Sigmoid colon (tissue), 7 donors: ENCODE data around the gene HSPA1L. TPM values are rescaled to one million over a fixed set of nuclear protein-coding genes. Genes with fewer than 3 reads are reported as not detected.
A peak's percentile ranks its signal among the peaks of the same experiment; 100 is the strongest.
"Not testable (repeated sequence)": the region's sequence is repeated elsewhere in the genome, so short reads cannot be mapped to it uniquely, and the experiment has no call there.

Source experiments
- DNase-seq: peaks from one replicate; pipeline ENCODE4 v3.0.0-alpha.2; 2019
- H3K27ac ChIP-seq, 4 donors: fragments of 200-600 bp; sonication (generic); one replicate each; pipeline ENCODE4 v1.5.1; 2016 to 2019; ENCODE audit warnings: mild to moderate bottlenecking in 1 of 4
- H3K27me3 ChIP-seq, 3 donors: fragments of 200-600 bp; sonication (generic); one replicate each; pipeline ENCODE4 v1.5.1; 2019; ENCODE audit warnings: mild to moderate bottlenecking in 1 of 3
- H3K36me3 ChIP-seq, 4 donors: fragments of 200-600 bp; sonication (generic); one replicate each; pipeline ENCODE4 v1.5.1; 2016 to 2019
- H3K4me1 ChIP-seq, 4 donors: fragments of 200-600 bp; sonication (generic); one replicate each; pipeline ENCODE4 v1.5.1; 2017 to 2019
- H3K4me3 ChIP-seq, 4 donors: fragments of 200-600 bp; sonication (generic); one replicate each; pipeline ENCODE4 v1.5.1; 2017 to 2019; ENCODE audit warnings: mild to moderate bottlenecking in 2 of 4, moderate library complexity in 1 of 4
- H3K9me3 ChIP-seq, 4 donors: fragments of 200-600 bp in 3 of 4; sonication (generic) in 3 of 4; one replicate each; pipeline versions ENCODE4 v1.5.1 to v1.6.1; 2013 to 2019
- EP300 ChIP-seq, 4 donors: sonication (generic); formaldehyde crosslinking; IDR thresholded peaks; one replicate each; pipeline ENCODE4 v1.6.1; 2017; ENCODE audit warnings: antibody characterized with exemption in 4 of 4
- POLR2A ChIP-seq, 2 donors: fragments of 450-650 bp; IDR thresholded peaks; one replicate each; pipeline ENCODE4 v1.6.1; 2016; ENCODE audit warnings: antibody characterized with exemption in 2 of 2, mild to moderate bottlenecking in 2 of 2, moderate library complexity in 2 of 2
- POLR2AphosphoS5 ChIP-seq, 4 donors: sonication (generic); formaldehyde crosslinking; IDR thresholded peaks; one replicate each; pipeline ENCODE4 v1.6.1; 2017; ENCODE audit warnings: antibody characterized with exemption in 4 of 4
- WGBS, 2 donors: extraction: QIAGEN DNeasy Blood & Tissue Kit; methylation state at CpG; one replicate each; pipeline ENCODE4 v1.1.7; 2013; 5-methylcytosine and 5-hydroxymethylcytosine counted together
- intact Hi-C: fragments of 100-400 bp; cut with DNase I; formaldehyde crosslinking; loops from one replicate; pipeline ENCODE4 v1.15.1; 2023
- polyA plus RNA-seq, 3 donors: library from polyadenylated mRNA; stranded (reverse); fragments of 200-250 nt; gene quantifications; one replicate each; pipeline ENCODE4 v1.2.3, GENCODE V29; 2013
- total RNA-seq, 4 donors: library from RNA; depleted of rRNA; stranded (reverse); fragments of >200 nt; gene quantifications; one replicate each; pipeline ENCODE4 v1.1.0, GENCODE V29; 2016
- TF ChIP-seq, protein P1 (sequence below), 4 experiments: fragments of 450-650 bp in 3 of 4; fragments of 200-600 bp in 1 of 4; IDR thresholded peaks; one replicate each; pipeline ENCODE4 v1.5.1; 2016 to 2019; ENCODE audit warnings: antibody characterized with exemption in 4 of 4, mild to moderate bottlenecking in 3 of 4, moderate library complexity in 2 of 4
- donor health status: healthy with polysubstance abuse.
- donor health status: Bipolar disorder and iron deficiency.
- donor health status: healthy.

The HSPA1L gene
- total and polyA plus RNA-seq, 7 donors = 0.23 to 2.3 (median 1.2) TPM

DNA sequence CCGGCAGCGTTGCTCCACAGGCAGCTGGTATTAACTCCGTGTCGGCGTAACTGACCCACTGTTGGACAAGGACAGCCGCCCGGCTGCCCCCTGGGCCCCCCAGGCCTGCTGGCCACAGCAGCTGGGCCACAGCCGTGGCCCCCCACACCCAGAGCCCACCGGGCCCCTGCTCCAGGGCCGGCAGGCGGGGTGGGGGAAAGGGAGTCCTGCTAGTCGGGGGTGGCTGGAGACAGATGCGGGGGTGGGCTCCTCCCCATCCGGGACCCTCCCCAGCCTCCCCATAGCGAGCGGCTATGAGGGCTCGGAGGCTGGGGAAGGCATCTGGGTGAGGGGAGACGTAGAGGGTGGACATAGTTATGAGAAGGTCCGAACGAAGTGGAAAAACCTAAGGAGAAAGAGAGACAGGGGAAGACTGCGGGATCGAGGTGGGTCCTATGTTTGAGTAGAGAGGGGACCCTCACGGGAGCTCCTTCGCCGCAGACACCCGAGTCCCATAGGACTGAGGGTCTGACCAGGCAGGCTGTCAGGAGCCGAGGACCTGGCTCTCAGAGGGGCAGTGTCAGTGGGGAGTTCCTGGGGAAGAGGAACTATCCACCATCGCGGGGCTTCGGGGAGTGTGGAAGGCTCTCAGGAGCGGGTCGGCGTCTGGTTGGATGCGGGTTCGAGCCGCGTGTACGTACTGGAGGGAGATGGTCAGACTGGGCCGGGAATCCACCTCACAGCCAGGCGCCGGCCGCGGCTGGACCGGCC lies 20.0 kb downstream of the HSPA1L start:
- H3K27ac ChIP-seq = peak overlapping the region; percentile 90 to 94 (median 91)
- peak overlapping the region; percentile 80 to 97 (median 90) for H3K4me3 ChIP-seq
- TF ChIP-seq, protein P1, sequence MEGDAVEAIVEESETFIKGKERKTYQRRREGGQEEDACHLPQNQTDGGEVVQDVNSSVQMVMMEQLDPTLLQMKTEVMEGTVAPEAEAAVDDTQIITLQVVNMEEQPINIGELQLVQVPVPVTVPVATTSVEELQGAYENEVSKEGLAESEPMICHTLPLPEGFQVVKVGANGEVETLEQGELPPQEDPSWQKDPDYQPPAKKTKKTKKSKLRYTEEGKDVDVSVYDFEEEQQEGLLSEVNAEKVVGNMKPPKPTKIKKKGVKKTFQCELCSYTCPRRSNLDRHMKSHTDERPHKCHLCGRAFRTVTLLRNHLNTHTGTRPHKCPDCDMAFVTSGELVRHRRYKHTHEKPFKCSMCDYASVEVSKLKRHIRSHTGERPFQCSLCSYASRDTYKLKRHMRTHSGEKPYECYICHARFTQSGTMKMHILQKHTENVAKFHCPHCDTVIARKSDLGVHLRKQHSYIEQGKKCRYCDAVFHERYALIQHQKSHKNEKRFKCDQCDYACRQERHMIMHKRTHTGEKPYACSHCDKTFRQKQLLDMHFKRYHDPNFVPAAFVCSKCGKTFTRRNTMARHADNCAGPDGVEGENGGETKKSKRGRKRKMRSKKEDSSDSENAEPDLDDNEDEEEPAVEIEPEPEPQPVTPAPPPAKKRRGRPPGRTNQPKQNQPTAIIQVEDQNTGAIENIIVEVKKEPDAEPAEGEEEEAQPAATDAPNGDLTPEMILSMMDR (IDR thresholded peaks at IDR 0.05) = no peak
- TF ChIP-seq POLR2AphosphoS5 (IDR thresholded peaks at IDR 0.05) = no peak
- no peak for TF ChIP-seq EP300 (IDR thresholded peaks at IDR 0.05)
- TF ChIP-seq POLR2A (IDR thresholded peaks at IDR 0.05) = no peak
- H3K27me3 ChIP-seq = no peaks in the 10 kb centered on the region
- intact Hi-C loops = loop anchor here (2.0 to 5.0 kb wide), 2 partner anchors 54 to 88 kb away; partner anchors contain the start of genes LY6G6F and MSH5
- peaks cover 0 to 35% (median 2%) of the 10 kb centered on the region in 4 donors for H3K36me3 ChIP-seq
- H3K4me1 ChIP-seq = peaks cover 0 to 22% (median 17%) of the 10 kb centered on the region in 4 donors
- WGBS, 2 donors = 1% methylated on average over 44 of the region's 44 CpGs
- DNase-seq = no peak
- no peaks in the 10 kb centered on the region for H3K9me3 ChIP-seq

DNA sequence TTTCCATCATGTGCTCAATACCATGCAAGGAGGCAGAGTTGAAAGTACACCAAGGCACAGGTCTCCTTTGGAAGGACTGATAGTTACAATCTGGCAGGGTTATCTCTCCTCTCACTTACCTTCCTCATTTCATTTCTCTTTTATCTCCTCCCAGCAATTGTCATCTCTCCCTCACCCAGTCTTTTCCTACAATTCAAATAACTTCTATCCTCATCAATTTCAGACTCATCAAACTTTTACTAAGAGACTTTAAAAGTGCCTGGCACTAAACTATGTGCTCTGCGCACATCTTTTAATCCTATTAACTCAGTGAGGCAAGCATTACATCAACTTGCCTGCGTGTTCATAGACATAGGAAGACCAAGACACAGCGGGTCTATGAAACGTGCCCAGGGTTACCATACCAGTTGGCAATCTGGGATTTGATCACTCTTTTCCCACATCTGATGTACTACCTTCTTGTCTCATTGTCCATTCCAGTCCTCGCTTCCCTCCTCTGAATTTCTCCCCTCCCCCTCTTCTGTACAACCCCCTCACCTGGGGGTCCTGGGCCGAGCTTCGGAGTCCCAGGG lies 20.7 kb downstream of the HSPA1L start:
- Histone ChIP-seq H3K27me3 (no peaks in the 10 kb centered on the region), H3K27ac (peak overlapping the region; percentile 90 to 94 (median 91)), H3K4me1 (peaks cover 0 to 22% (median 17%) of the 10 kb centered on the region in 4 donors), H3K9me3 (no peaks in the 10 kb centered on the region), H3K36me3 (peaks cover 0 to 42% (median 2%) of the 10 kb centered on the region in 4 donors), H3K4me3 (peak overlapping the region; percentile 80 to 97 (median 90))
- intact Hi-C loops = loop anchor here (2.0 to 5.0 kb wide), 2 partner anchors 54 to 87 kb away; partner anchors contain the start of genes LY6G6F and MSH5
- TF ChIP-seq EP300 (IDR thresholded peaks at IDR 0.05) (no peak), POLR2A (IDR thresholded peaks at IDR 0.05) (no peak), POLR2AphosphoS5 (IDR thresholded peaks at IDR 0.05) (no peak)
- TF ChIP-seq, protein P1 (IDR thresholded peaks at IDR 0.05) = no peak
- WGBS, 2 donors = 4 to 16% methylated on average over 7 of the region's 7 CpGs
- no peak for DNase-seq

DNA sequence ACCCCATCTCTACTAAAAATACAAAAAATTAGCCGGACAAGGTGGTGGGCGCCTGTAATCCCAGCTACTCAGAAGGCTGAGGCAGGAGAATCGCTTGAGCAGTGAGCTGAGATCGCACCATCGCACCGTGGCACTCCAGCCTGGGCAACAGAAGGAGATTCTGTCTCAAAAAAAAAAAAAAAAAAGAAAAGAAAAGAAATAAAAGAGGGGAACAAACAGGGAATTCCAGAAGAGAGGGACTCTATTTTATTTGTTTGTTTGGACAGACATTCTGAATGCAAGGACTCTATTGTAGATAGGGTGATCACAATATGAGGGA lies 21.2 kb downstream of the HSPA1L start:
- not testable (repeated sequence) for H3K9me3 ChIP-seq, H3K4me3 ChIP-seq, DNase-seq, H3K27me3 ChIP-seq
- 93 to 94% methylated on average over 6 of the region's 6 CpGs for WGBS, 2 donors
- peaks cover 0 to 22% (median 17%) of the 10 kb centered on the region in 4 donors for H3K4me1 ChIP-seq
- H3K36me3 ChIP-seq = peaks cover 0 to 45% (median 2%) of the 10 kb centered on the region in 4 donors
- intact Hi-C loops = loop anchor here (2.0 to 5.0 kb wide), 2 partner anchors 53 to 87 kb away; partner anchors contain the start of genes LY6G6F and MSH5
- peak overlapping the region; percentile 90 to 94 (median 91) for H3K27ac ChIP-seq

DNA sequence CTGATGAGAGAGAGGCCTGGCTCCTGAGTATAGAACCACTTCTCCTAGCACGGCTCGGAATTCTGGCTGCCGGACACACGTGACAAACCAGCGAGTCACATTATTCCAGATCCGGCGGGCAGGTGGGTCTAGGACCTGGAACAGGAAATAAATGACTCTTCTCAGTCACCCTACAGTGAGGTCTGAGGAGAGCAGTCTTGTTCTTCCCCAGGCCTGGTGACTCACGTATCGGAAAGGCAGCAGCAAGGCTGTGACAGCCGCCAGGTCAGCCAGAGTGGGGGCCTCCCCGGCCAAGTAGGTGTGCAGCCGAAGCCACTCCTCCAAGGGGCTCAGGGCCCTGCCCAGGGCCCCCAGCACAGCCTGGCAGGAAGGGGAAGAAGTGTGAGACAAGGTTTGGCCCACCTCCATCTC lies 22.3 kb downstream of the HSPA1L start:
- intact Hi-C loops = loop anchor here (5.0 kb wide), 1 partner anchor 85 kb away; the partner anchor contains the start of gene LY6G6F
- peaks cover 0 to 22% (median 17%) of the 10 kb centered on the region in 4 donors for H3K4me1 ChIP-seq
- H3K4me3 ChIP-seq = no peak overlapping the region
- peak overlapping the region in 1 of 4 donors; percentile 13 for H3K27ac ChIP-seq
- H3K36me3 ChIP-seq = peaks cover 0 to 44% (median 2%) of the 10 kb centered on the region in 4 donors
- WGBS, 2 donors = 83 to 90% methylated on average over 12 of the region's 12 CpGs
- TF ChIP-seq, protein P1 (IDR thresholded peaks at IDR 0.05) = no peak
- TF ChIP-seq POLR2A (IDR thresholded peaks at IDR 0.05) (no peak), POLR2AphosphoS5 (IDR thresholded peaks at IDR 0.05) (no peak), EP300 (IDR thresholded peaks at IDR 0.05) (no peak)
- H3K27me3 ChIP-seq = no peaks in the 10 kb centered on the region
- no peak for DNase-seq
- H3K9me3 ChIP-seq = no peaks in the 10 kb centered on the region

DNA sequence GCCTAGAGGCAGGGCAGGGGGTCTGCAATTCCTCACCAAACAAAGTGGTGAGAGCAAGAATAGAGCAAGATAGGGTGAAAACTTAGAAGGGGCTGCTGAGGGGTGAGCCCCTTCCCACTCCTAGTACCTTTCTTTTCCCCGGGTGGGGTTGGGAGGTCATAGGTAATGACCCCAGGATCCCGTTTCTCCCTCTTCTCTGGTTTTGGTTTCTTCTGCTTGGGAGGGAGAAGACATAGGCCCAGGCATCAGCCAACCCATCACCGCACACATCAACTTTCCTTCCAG lies 23.1 kb downstream of the HSPA1L start:
- Histone ChIP-seq H3K27me3 (no peaks in the 10 kb centered on the region), H3K27ac (no peak overlapping the region), H3K36me3 (peaks cover 0 to 43% (median 2%) of the 10 kb centered on the region in 4 donors), H3K4me3 (no peak overlapping the region), H3K4me1 (peaks cover 0 to 22% (median 17%) of the 10 kb centered on the region in 4 donors), H3K9me3 (no peaks in the 10 kb centered on the region)
- WGBS, 2 donors = 76 to 87% methylated on average over 3 of the region's 3 CpGs
- no peak for DNase-seq
- intact Hi-C loops = loop anchor here (5.0 kb wide), 1 partner anchor 85 kb away; the partner anchor contains the start of gene LY6G6F
- TF ChIP-seq POLR2AphosphoS5 (IDR thresholded peaks at IDR 0.05) = no peak
- no peak for TF ChIP-seq POLR2A (IDR thresholded peaks at IDR 0.05)
- no peak for TF ChIP-seq EP300 (IDR thresholded peaks at IDR 0.05)
- TF ChIP-seq, protein P1 (IDR thresholded peaks at IDR 0.05) = no peak
